Hepatocyte (in vitro differentiated cells): ENCODE measurements around the gene MGLL. TPM values are rescaled to one million over a fixed set of nuclear protein-coding genes. Genes with fewer than 3 reads are reported as not detected.

ENCODE experiments used
- DNase-seq: peaks from one replicate; pipeline ENCODE4 v3.0.0-alpha.2; 2016; ENCODE audit warnings: low spot score
- H2AFZ ChIP-seq: fragments of 200-600 bp; sonication (generic); 2 replicates; pipeline ENCODE4 v1.6.0; 2016; ENCODE audit warnings: antibody characterized with exemption, mild to moderate bottlenecking
- H3K27ac ChIP-seq: fragments of 200-600 bp; sonication (generic); 2 replicates; pipeline ENCODE4 v1.5.1; 2016; ENCODE audit warnings: mild to moderate bottlenecking
- H3K27me3 ChIP-seq: fragments of 200-600 bp; sonication (generic); 2 replicates; pipeline ENCODE4 v1.6.1; 2016
- H3K36me3 ChIP-seq: fragments of 200-600 bp; sonication (generic); replicated peaks from 2 replicates; pipeline ENCODE4 v1.5.1; 2016; ENCODE audit warnings: low read depth; ENCODE audit not compliant: insufficient read depth
- H3K4me1 ChIP-seq: fragments of 200-600 bp; sonication (generic); 2 replicates; pipeline ENCODE4 v1.5.1; 2016; ENCODE audit warnings: mild to moderate bottlenecking, moderate library complexity; ENCODE audit not compliant: insufficient read depth
- H3K4me2 ChIP-seq: fragments of 200-600 bp; sonication (generic); 2 replicates; pipeline ENCODE4 v1.6.0; 2016
- H3K4me3 ChIP-seq: fragments of 200-600 bp; sonication (generic); 2 replicates; pipeline ENCODE4 v1.5.1; 2016; ENCODE audit warnings: mild to moderate bottlenecking
- H3K79me2 ChIP-seq: fragments of 200-600 bp; sonication (generic); 2 replicates; pipeline ENCODE4 v1.6.0; 2017; ENCODE audit warnings: mild to moderate bottlenecking
- H3K9me2 ChIP-seq: fragments of 200-600 bp; sonication (generic); replicated peaks from 2 replicates; pipeline ENCODE4 v1.6.0; 2017; ENCODE audit warnings: mild to moderate bottlenecking; ENCODE audit not compliant: insufficient read depth
- H3K9me3 ChIP-seq: fragments of 200-600 bp; sonication (generic); 2 replicates; pipeline ENCODE4 v1.5.1; 2016; ENCODE audit warnings: low read depth, mild to moderate bottlenecking
- H4K20me1 ChIP-seq: fragments of 200-600 bp; sonication (generic); 2 replicates; pipeline ENCODE4 v1.6.0; 2016; ENCODE audit warnings: mild to moderate bottlenecking; ENCODE audit not compliant: insufficient read depth, poor library complexity, severe bottlenecking
- EZH2 ChIP-seq: fragments of 200-600 bp; sonication (generic); IDR thresholded peaks from 2 replicates; pipeline ENCODE4 v1.6.1; 2016; ENCODE audit warnings: antibody characterized with exemption, mild to moderate bottlenecking, borderline replicate concordance
- EZH2phosphoT487 ChIP-seq: fragments of 200-600 bp; sonication (generic); IDR thresholded peaks from one replicate; pipeline ENCODE4 v1.6.1; 2018; ENCODE audit warnings: antibody characterized with exemption, mild to moderate bottlenecking, low read depth, moderate library complexity; ENCODE audit not compliant: unreplicated experiment, severe bottlenecking
- WGBS: methylation state at CpG from one replicate; pipeline ENCODE4 v1.1.6; 2016; ENCODE audit warnings: low lambda C conversion rate; ENCODE audit errors: missing lambda C conversion rate; 5-methylcytosine and 5-hydroxymethylcytosine counted together
- polyA plus RNA-seq: library from polyadenylated mRNA; unstranded; fragments of >200 nt; fragmentation: Nextera tagmentation; extraction: Ambion mirVana; gene quantifications from 2 replicates; pipeline ENCODE4 v1.2.1, GENCODE V29; 2016
- total RNA-seq: library from RNA; depleted of rRNA; stranded (reverse); fragments of >200 nt; gene quantifications from 2 replicates; pipeline ENCODE4 v1.2.3, GENCODE V29; 2014
- TF ChIP-seq, protein P1 (sequence below): fragments of 200-600 bp; sonication (generic); IDR thresholded peaks from 2 replicates; pipeline ENCODE4 v1.5.1; 2016; ENCODE audit warnings: antibody characterized with exemption, mild to moderate bottlenecking; ENCODE audit not compliant: poor library complexity

The MGLL gene
- total and polyA plus RNA-seq, 2 experiments from 2014 or later = 7.3 to 21.4 TPM

DNA sequence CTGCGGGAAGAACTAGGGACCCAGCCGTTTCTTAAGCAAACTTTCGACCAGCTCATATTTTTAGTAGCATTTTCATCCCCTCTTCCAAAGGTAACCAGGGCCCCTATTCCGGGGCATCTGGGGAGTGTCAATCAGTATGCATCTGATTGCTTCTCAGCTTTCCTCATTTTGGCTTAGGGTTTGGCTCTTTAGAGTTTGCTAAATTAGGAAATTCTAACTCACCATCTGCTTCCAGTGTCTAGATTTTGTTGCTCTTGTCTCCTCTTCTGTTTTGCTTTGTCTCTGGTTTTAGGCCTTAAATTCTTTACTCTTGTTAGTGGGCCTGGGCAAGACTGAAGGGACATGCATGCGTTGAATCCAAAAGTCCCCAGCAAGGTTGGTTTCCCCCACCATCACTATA, 159.2 kb downstream of the MGLL start:
- Histone ChIP-seq H3K9me3 (no peaks in the 10 kb centered on the region), H3K4me2 (no peak overlapping the region), H4K20me1 (no peaks in the 10 kb centered on the region), H3K9me2 (no peaks in the 10 kb centered on the region), H3K27me3 (no peaks in the 10 kb centered on the region), H3K79me2 (no peaks in the 10 kb centered on the region), H3K4me1 (no peaks in the 10 kb centered on the region), H2AFZ (no peak overlapping the region), H3K27ac (no peak overlapping the region), H3K4me3 (no peak overlapping the region), H3K36me3 (no peaks in the 10 kb centered on the region)
- 91% methylated on average over 5 of the region's 5 CpGs for WGBS
- no peak for DNase-seq
- TF ChIP-seq EZH2phosphoT487 = no peak
- TF ChIP-seq, protein P1, sequence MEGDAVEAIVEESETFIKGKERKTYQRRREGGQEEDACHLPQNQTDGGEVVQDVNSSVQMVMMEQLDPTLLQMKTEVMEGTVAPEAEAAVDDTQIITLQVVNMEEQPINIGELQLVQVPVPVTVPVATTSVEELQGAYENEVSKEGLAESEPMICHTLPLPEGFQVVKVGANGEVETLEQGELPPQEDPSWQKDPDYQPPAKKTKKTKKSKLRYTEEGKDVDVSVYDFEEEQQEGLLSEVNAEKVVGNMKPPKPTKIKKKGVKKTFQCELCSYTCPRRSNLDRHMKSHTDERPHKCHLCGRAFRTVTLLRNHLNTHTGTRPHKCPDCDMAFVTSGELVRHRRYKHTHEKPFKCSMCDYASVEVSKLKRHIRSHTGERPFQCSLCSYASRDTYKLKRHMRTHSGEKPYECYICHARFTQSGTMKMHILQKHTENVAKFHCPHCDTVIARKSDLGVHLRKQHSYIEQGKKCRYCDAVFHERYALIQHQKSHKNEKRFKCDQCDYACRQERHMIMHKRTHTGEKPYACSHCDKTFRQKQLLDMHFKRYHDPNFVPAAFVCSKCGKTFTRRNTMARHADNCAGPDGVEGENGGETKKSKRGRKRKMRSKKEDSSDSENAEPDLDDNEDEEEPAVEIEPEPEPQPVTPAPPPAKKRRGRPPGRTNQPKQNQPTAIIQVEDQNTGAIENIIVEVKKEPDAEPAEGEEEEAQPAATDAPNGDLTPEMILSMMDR = no peak
- TF ChIP-seq EZH2 = no peak

DNA sequence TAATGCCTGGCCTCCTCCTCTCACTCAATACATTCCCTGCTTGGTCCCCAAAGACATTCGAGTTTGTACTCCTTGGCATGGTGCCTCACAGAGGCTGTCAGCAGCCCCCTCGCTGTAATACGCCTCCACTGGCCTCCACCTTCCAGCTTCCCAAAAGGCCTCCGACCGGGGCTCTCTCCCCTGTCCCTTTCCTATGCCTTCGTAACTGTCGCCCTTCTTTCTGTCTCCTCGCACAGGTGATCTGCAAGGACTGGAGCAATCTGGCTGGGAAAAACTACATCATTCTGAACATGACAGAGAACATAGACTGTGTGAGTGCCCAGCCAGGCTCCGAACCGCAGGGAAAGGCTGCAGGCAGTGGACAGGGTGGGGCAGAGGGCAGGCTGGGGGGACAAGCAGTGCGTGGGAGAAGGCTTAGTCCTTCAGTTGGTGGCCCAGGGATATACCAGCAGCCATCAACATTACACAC, 160.3 kb downstream of the MGLL start:
- 91% methylated on average over 11 of the region's 11 CpGs for WGBS
- no peak for DNase-seq
- H3K9me3 ChIP-seq = no peaks in the 10 kb centered on the region
- TF ChIP-seq EZH2 = no peak
- no peak for TF ChIP-seq EZH2phosphoT487
- TF ChIP-seq, protein P1 = no peak
- no peaks in the 10 kb centered on the region for H4K20me1 ChIP-seq
- H3K79me2 ChIP-seq = no peaks in the 10 kb centered on the region
- H3K4me1 ChIP-seq = no peaks in the 10 kb centered on the region
- H3K9me2 ChIP-seq = no peaks in the 10 kb centered on the region
- H3K4me3 ChIP-seq = no peak overlapping the region
- no peak overlapping the region for H3K27ac ChIP-seq
- H3K4me2 ChIP-seq = no peak overlapping the region
- H3K36me3 ChIP-seq = no peaks in the 10 kb centered on the region
- H3K27me3 ChIP-seq = no peaks in the 10 kb centered on the region
- no peak overlapping the region for H2AFZ ChIP-seq

DNA sequence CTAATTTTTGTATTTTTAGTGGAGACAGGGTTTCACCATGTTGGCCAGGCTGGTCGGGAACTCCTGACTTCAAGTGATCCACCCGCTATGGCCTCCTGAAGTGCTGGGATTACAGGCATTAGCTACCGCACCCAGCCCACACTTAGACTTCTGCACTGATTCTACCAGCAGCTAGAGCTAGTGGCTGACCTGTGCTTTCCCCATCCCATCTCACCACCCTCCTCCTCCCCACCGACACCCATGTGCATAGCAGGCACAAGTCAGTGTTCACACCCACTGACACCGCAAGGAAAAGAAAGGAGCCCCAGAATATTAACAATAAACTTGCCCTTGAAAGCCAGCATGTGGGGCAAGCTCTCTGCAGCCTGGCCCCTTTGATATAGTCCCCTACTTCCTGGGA, 160.7 kb downstream of the MGLL start:
- Histone ChIP-seq H2AFZ (no peak overlapping the region), H3K27me3 (no peaks in the 10 kb centered on the region), H3K36me3 (no peaks in the 10 kb centered on the region), H3K4me1 (no peaks in the 10 kb centered on the region), H3K9me2 (no peaks in the 10 kb centered on the region), H3K4me3 (no peak overlapping the region), H3K9me3 (no peaks in the 10 kb centered on the region), H3K27ac (no peak overlapping the region), H4K20me1 (no peaks in the 10 kb centered on the region), H3K4me2 (no peak overlapping the region), H3K79me2 (no peaks in the 10 kb centered on the region)
- TF ChIP-seq EZH2 (no peak), EZH2phosphoT487 (no peak)
- TF ChIP-seq, protein P1 = no peak
- DNase-seq = no peak
- 94% methylated on average over 5 of the region's 5 CpGs for WGBS

DNA sequence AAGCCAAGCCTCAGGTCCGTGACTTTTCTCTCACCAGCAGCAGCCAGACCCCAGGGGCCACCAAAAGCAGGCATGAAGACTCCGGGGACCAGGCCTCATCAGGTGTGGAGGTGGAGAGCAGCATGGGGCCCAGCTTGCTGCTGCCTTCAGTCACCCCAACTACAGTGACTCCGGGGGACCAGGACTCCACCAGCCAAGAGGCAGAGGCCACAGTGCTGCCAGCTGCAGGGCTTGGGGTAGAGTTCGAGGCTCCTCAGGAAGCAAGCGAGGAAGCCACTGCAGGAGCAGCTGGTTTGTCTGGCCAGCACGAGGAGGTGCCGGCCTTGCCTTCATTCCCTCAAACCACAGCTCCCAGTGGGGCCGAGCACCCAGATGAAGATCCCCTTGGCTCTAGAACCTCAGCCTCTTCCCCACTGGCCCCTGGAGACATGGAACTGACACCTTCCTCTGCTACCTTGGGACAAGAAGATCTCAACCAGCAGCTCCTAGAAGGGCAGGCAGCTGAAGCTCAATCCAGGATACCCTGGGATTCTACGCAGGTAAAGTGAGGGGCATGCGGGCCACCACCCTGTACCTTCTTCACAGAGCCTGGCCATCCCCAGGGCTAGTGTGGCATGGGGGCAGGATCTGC, 161.6 kb downstream of the MGLL start:
- TF ChIP-seq EZH2 = no peak
- TF ChIP-seq, protein P1 = no peak
- no peak for TF ChIP-seq EZH2phosphoT487
- no peaks in the 10 kb centered on the region for H3K9me3 ChIP-seq

More for the DNA sequence above, 161.6 kb downstream of the MGLL start:
- Histone ChIP-seq H3K27ac (no peak overlapping the region), H3K4me1 (no peaks in the 10 kb centered on the region), H3K4me2 (no peak overlapping the region), H3K27me3 (no peaks in the 10 kb centered on the region), H3K79me2 (no peaks in the 10 kb centered on the region), H2AFZ (no peak overlapping the region), H3K9me2 (no peaks in the 10 kb centered on the region), H3K36me3 (no peaks in the 10 kb centered on the region), H4K20me1 (no peaks in the 10 kb centered on the region), H3K4me3 (no peak overlapping the region)
- no peak for DNase-seq
- 93% methylated on average over 10 of the region's 10 CpGs for WGBS
